A673 (cell line): Measurements from ENCODE around the gene CCL16.

Experiments used
- EZH2 ChIP-seq: fragments of 200-600 bp; sonication (generic); IDR thresholded peaks from 2 replicates; pipeline ENCODE4 v1.6.1; 2017; ENCODE audit warnings: borderline replicate concordance, low read depth, mild to moderate bottlenecking, mixed read lengths, antibody characterized with exemption, low read length; ENCODE audit not compliant: poor library complexity, severe bottlenecking
- TF ChIP-seq, protein P1 (sequence below): fragments of 300-800, 200-600 bp; sonication (generic); conservative IDR thresholded peaks from 2 replicates; pipeline ENCODE4 v1.5.1; 2017; ENCODE audit warnings: low read depth, mild to moderate bottlenecking, antibody characterized with exemption, low read length, moderate library complexity, mixed read lengths

DNA sequence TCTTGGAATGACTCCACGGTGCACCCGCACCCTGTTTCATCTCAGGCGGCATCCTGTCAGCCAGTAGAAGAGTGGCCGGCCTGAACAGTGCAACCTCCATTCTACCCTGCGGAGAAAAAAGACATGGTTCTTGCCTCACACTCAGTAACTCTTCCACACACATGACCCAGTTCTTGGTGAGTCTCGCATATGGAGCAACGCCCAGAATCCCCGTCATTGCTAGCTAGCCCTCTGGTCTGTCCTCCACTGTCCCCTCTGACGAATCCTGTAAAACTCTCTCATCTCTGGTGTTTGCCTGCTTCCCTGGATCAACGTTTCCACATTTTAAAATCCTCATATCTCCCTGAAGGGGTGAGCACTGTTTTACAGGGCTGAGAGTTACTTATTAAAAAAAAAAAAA lies 46.5 kb downstream of the CCL16 start:
- TF ChIP-seq, protein P1, sequence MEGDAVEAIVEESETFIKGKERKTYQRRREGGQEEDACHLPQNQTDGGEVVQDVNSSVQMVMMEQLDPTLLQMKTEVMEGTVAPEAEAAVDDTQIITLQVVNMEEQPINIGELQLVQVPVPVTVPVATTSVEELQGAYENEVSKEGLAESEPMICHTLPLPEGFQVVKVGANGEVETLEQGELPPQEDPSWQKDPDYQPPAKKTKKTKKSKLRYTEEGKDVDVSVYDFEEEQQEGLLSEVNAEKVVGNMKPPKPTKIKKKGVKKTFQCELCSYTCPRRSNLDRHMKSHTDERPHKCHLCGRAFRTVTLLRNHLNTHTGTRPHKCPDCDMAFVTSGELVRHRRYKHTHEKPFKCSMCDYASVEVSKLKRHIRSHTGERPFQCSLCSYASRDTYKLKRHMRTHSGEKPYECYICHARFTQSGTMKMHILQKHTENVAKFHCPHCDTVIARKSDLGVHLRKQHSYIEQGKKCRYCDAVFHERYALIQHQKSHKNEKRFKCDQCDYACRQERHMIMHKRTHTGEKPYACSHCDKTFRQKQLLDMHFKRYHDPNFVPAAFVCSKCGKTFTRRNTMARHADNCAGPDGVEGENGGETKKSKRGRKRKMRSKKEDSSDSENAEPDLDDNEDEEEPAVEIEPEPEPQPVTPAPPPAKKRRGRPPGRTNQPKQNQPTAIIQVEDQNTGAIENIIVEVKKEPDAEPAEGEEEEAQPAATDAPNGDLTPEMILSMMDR = no peak
- TF ChIP-seq EZH2 = no peak
